ENCODE measurements around the gene DGCR2.
"Not testable (repeated sequence)": the region's sequence is repeated elsewhere in the genome, so short reads cannot be mapped to it uniquely, and the experiment has no call there.

Gene DGCR2

DNA sequence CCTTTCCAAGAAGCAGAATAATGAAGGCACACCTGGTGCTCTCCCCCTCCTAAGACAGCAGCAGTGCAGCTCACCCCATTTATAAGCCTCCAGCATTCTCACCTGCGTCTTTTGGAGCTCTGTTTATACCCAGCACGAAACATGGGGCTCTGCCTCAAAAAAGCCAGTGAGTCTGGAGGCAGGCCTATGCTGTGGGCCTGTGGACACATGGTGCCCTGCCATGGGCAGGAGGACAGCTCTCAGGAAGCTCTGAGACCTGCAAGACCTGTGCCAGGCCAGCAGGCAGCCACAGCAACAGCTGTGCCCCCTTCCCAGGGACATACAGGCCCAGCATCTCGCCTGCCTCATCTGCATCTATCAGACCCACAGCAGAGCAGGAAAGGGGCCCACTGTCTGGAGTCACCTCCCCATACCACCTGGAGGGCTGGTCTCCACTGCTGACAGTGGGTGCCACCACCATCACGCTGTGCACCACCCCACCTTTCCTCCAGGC, 64.2 kb downstream of the DGCR2 start:
- DNase-seq: no peak

DNA sequence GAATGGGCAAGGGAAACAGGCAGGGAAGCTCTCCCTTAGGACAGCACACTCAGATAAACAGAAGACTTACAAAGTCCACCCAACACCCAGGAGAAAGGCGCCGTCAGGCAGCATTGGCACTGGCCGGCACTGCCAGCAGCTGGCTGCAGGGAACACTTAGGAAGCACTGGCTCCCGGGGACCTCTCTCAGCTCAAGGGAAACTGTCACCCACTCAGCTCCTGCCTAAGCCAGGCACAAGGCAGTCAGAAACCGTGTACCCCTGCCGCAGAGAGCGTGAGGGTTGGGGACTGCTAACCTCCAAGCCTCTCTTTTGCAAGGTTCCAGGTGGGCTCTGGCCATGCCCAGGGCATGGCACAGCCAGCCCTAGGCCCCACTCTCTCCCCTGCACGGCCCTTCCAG, 64.7 kb downstream of the DGCR2 start:
- DNase-seq: no peak

GRCh38 chr22:19056951-19057401, 65.2 kb downstream of the DGCR2 start:
- no peak for DNase-seq

GRCh38 chr22:19055801-19056200, 66.4 kb downstream of the DGCR2 start:
- no peak for DNase-seq

DNA sequence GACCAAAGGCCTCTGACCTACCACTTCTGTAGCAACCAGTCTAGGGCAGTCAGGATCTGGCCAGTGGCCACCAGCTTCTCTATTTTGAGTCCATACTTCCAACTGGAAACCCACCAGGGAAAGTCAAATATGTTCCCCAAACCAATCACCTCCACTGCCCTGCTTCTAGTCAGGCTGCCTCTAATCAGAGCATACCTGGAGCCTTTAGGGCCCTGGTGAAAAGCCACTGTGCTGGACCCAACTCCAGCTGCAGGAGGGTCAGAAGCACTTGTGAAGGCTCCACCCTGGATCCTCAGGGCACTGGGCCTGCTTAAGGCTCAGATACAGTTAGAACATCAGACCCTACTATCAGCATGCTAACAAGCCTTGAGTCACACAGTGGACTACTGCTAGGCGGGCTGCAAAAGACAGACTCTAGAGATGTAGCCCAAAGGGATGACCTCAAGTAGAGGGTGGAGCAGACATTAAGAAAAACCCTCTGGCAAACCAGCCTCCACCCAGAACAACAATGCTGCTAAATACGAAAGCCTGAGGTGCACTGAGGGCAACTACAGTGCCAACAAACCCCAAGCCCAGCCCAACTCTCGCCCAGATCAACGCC, 69.2 kb downstream of the DGCR2 start:
- no peak for DNase-seq

GRCh38 chr22:19051381-19052072, 70.7 kb downstream of the DGCR2 start:
- DNase-seq: peak in 1 of 3 experiments; percentile 46

DNA sequence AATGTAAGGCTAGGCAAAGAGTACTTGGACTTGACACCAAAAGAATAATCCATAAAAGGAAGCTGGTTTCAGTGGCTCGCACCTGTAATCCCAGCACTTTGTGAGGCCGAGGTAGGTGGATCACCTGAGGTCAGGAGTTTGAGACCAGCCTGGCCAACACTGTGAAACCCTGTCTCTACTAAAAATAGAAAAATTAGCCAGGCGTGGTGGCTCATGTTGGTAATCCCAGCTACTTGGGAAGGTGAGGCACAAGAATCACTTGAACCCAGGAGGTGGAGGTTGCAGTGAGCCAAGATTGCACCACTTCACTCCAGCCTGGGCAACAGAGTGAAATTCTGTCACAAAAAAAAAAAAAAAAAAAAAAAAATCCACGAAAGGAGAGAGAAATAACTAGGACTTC, 71.4 kb downstream of the DGCR2 start:
- not testable (repeated sequence) for DNase-seq

GRCh38 chr22:19050117-19050516, 72.1 kb downstream of the DGCR2 start:
- no peak for DNase-seq

- DNase-seq: no peak
These were observed 73.7 kb downstream of the DGCR2 start for GRCh38 chr22:19048531-19048930.

GRCh38 chr22:19047993-19048392, 74.2 kb downstream of the DGCR2 start:
- DNase-seq: no peak

GRCh38 chr22:19046719-19047609, 75.2 kb downstream of the DGCR2 start:
- DNase-seq: no peak

DNA sequence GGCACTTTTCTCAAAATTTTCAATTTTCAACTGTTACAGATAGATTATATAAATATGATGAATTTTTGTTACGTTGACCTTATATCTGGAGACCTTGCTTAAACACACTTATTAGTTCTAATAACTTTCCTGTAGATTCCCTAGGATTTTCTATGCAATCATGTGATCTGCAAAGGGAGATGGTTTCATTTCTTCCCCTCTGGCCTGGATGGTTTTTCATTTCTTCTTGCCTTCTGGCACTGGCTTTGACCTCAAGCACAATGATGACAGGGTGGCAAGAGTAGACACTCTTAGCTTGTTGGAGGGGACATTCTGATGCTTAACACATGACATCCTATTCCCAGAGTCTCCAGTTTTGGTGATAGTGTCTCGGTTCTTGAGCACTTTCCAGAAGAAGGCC, 75.9 kb downstream of the DGCR2 start:
- DNase-seq: no peak

DNA sequence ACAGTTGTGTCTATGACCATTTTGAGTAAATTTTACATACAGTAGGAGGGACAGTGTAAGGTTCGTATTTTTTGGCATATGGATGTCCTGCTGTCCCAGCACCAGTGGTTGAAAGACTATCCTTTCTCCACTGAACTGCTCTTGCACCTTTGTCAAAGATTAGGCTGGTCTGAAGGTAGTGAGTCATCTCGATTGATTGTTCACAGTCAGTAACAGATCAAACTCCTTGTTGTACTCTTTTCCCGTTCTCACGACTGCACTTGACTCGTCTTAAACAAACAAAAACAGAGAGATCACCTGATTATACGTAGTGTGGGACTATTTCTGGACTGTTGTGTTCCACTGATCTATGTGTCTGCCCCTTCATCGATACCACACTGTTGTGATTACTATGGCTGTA, 77.1 kb downstream of the DGCR2 start:
- DNase-seq: no peak

DNA sequence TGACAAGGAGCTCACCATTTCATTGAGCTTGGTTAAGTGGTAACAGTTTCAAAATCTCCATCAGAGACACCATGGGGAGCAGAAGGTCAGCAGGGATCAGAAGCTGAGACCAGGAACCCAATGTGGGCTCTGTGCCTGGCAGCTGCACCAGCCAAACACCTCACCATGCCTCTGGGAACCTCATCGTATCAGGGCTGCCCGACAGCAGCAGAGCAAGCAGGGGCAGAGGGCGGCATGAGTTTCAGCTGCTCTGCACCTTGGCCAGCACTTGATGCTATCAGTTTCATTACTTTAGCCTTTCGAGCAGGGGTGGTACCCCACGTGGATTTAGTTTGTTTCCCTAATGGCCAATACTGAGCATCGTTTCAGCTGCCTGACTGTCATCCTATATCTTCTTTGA, 77.8 kb downstream of the DGCR2 start:
- DNase-seq: no peak

DNA sequence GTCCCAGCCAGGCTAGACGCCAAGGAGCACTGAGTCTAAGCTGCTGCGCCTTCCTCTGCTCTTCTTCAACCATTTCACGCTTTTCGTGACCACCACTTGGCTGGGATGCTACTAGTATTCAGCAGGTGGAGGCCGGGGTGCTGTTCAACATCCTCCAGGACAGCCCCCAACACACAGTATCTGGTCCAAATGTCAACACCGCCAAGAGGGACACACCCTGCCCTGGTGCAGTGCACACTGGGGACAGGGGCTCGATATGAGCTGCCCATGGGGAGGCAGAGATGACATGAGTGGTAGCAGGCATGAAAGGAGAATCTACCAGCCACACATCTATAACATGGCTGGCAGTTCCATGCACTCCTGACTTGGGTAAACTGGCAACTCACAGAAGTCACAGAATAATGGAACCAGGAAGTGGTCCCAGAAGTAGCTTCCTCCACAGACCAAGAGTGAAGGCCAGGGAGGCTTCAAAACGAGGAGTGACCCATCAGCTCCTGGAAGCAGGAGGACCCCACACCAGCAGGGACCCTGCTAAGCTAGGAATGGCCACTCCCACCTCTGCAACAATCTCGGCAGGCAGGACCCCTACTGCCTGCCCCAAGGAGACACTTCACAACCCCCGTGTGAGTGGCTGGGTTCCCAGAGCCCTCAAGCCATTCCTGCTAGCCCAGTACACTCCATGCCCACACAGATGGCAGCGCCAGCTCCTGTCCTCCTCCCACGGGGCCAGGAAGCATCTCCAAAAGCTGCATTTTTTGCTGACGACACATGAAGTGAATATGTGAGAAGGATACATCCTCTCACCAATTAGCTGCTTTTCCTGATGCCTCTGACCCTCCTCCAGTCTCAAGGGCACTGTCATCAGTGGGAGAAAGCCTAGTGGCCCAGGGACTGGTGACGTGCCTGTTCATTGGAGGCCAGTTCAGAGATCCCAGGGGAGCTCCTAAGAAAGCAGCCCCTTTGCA, 78.8 kb downstream of the DGCR2 start:
- no peak for DNase-seq

GRCh38 chr22:19042285-19043120, 79.7 kb downstream of the DGCR2 start:
- DNase-seq: peak; percentile 12 to 47 (median 26)

- no peak for DNase-seq
These were observed 80.5 kb downstream of the DGCR2 start for GRCh38 chr22:19041704-19042074.

DNA sequence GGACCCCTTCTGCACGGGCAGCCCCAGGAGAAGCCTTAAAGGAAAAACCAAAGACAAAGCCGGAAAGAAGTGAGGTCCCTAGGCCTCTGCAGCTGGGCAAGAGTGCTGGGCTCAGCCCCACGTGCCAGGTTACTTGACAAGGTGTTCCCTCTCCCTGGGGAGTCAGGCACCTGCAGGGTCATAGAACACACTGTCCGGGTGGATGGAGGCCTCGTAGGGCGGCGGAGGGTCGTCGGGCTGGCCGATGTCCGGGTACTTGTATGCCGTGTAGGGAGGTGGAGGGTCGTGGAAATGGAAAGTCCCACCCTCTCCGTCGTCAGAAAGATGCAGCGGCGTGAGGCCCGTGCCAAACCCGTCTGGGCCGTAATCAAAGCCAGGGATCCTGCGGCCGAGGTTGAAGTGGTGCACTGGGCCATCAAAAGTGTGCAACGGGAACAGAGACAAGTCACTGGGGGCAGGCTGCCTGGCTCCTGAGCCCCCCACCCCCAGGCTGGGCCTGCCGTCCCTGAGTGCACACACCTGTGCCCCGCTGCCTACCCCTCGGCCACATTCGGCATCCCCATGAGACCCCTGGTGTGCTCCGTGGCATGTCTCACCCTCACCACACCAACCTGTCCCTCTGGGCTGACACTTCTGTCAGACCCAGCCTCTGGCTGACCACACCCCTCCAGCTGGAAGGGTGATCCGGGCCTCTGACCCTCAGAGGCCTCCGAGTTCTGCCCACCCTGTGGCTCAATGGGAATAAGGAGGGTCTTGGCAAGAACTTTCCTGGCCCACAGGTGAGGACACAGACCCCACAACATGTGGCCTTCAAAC, 81.1 kb downstream of the DGCR2 start:
- no peak for DNase-seq

GRCh38 chr22:19040391-19040861, 81.8 kb downstream of the DGCR2 start:
- DNase-seq: no peak

- no peak for DNase-seq
These were observed 82.4 kb downstream of the DGCR2 start for GRCh38 chr22:19039796-19040280.
